HUES64 (cell line): ENCODE results near the gene DNAAF2.
"Not testable (repeated sequence)": the region's sequence is repeated elsewhere in the genome, so short reads cannot be mapped to it uniquely, and the experiment has no call there.

Experiments used
- H3K27ac ChIP-seq: 2 replicates; pipeline ENCODE4 v1.7.0; 2013; ENCODE audit warnings: low read depth, low read length, inconsistent platforms
- H3K27me3 ChIP-seq: 2 replicates; pipeline ENCODE4 v1.6.1; 2013; ENCODE audit warnings: mild to moderate bottlenecking, low read length; ENCODE audit not compliant: insufficient read depth
- H3K36me3 ChIP-seq: 2 replicates; pipeline ENCODE4 v1.6.1; 2013; ENCODE audit warnings: mild to moderate bottlenecking, low read length; ENCODE audit not compliant: insufficient read depth
- H3K4me1 ChIP-seq: 2 replicates; pipeline ENCODE4 v1.6.1; 2013; ENCODE audit warnings: mild to moderate bottlenecking, low read length, moderate library complexity; ENCODE audit not compliant: insufficient read depth
- H3K4me3 ChIP-seq: 2 replicates; pipeline ENCODE4 v1.5.1; 2013; ENCODE audit warnings: mild to moderate bottlenecking, low read length, moderate library complexity
- H3K9ac ChIP-seq: 2 replicates; pipeline ENCODE4 v1.6.1; 2013; ENCODE audit warnings: mild to moderate bottlenecking, low read depth, low read length
- H3K9me3 ChIP-seq: 2 replicates; pipeline ENCODE4 v1.6.1; 2013; ENCODE audit warnings: low read depth, low read length; ENCODE audit not compliant: insufficient read depth
- WGBS: fragments of 150-250, 120-280 bp; methylation state at CpG from one replicate; pipeline ENCODE4 v1.1.7; 2013; ENCODE audit warnings: missing lambda C conversion rate; 5-methylcytosine and 5-hydroxymethylcytosine counted together

DNAAF2 gene

GRCh38 chr14:49619730-49620129 lies 15.3 kb downstream of the DNAAF2 start:
- Histone ChIP-seq H3K27ac (peak overlapping the region; percentile 95), H3K36me3 (peaks cover 48% of the 10 kb centered on the region), H3K27me3 (no peaks in the 10 kb centered on the region), H3K9ac (peak overlapping the region; percentile 95), H3K4me1 (peaks cover 17% of the 10 kb centered on the region), H3K9me3 (no peaks in the 10 kb centered on the region), H3K4me3 (peak overlapping the region; percentile 90)
- 2% methylated on average over 11 of the region's 11 CpGs for WGBS

GRCh38 chr14:49619273-49619672 lies 15.8 kb downstream of the DNAAF2 start:
- peaks cover 17% of the 10 kb centered on the region for H3K4me1 ChIP-seq
- not testable (repeated sequence) for H3K9me3 ChIP-seq, H3K27me3 ChIP-seq, H3K27ac ChIP-seq
- H3K9ac ChIP-seq, result peak overlapping the region; percentile 95
- peaks cover 48% of the 10 kb centered on the region for H3K36me3 ChIP-seq
- 65% methylated on average over 19 of the region's 19 CpGs for WGBS
- H3K4me3 ChIP-seq, result peak overlapping the region; percentile 90

GRCh38 chr14:49617852-49618519 lies 17.1 kb downstream of the DNAAF2 start:
- Histone ChIP-seq H3K27ac (no peak overlapping the region), H3K27me3 (no peaks in the 10 kb centered on the region), H3K4me3 (no peak overlapping the region), H3K9me3 (no peaks in the 10 kb centered on the region), H3K9ac (no peak overlapping the region), H3K4me1 (peaks cover 13% of the 10 kb centered on the region), H3K36me3 (peaks cover 39% of the 10 kb centered on the region)
- 95% methylated on average over 6 of the region's 6 CpGs for WGBS

DNA sequence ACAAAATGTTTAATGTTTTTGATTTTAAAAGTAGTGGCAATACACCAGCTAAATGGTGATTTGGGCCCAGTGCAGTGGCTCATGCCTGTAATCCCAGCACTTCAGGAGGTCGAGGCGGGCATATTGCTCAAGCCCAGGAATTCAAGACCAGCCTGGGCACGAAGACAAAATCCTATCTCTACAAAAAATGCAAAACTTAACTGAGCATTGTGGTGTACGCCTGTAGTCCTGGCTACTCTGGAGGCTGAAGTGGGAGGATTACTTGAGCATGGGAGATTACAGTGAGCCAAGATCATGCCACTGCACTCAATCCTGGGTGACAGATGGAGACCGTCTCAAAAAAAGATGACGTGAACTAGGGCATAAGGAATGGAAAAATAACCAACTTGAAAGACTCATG lies 19.3 kb downstream of the DNAAF2 start:
- 94% methylated on average over 6 of the region's 6 CpGs for WGBS
- no peak overlapping the region for H3K9ac ChIP-seq
- no peaks in the 10 kb centered on the region for H3K27me3 ChIP-seq
- no peak overlapping the region for H3K4me3 ChIP-seq
- no peak overlapping the region for H3K27ac ChIP-seq
- H3K4me1 ChIP-seq, result no peaks in the 10 kb centered on the region
- H3K36me3 ChIP-seq, result peaks cover 30% of the 10 kb centered on the region
- no peaks in the 10 kb centered on the region for H3K9me3 ChIP-seq

DNA sequence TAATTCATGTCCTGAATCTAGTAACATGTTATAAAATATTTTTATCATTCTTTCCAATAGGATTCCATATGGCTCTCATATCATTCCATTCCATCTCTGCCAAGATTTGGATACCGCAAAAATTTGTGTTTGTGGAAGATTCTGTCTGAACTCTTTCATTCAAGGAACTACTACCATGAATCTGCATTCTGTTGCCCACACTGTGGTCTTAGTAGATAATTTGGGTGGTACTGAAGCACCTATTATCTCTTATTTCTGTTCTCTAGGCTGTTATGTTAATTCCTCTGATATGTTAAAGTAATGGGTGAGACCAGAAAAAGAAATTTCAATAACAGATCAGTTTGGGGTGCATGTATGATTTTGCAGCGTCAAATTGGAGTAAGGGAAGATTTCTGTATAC lies 20.8 kb downstream of the DNAAF2 start:
- H3K36me3 ChIP-seq, result peaks cover 29% of the 10 kb centered on the region
- H3K9me3 ChIP-seq, result no peaks in the 10 kb centered on the region
- no peaks in the 10 kb centered on the region for H3K4me1 ChIP-seq
- H3K9ac ChIP-seq, result no peak overlapping the region
- H3K4me3 ChIP-seq, result no peak overlapping the region
- H3K27me3 ChIP-seq, result no peaks in the 10 kb centered on the region
- H3K27ac ChIP-seq, result no peak overlapping the region
- WGBS, result 100% methylated on average over 2 of the region's 2 CpGs

DNA sequence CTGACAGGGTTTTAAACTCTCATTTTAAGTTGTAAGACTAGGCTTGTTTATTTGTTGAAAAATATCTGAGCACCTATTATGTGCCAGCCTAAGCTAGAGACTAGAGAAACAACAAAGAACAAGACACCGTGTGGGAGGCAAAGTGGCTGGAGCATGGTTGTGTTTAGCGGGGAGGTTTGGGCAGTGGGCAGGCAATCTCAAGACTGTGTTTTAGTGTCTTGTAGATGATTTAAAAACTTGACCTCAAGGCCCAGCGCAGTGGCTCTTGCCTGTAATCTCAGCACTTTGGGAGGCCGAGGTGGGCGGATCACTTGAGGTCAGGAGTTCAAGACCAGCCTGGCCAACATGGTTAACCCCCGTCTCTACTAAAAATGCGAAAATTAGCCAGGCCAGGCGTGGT lies 22.4 kb downstream of the DNAAF2 start:
- Histone ChIP-seq H3K27ac (no peak overlapping the region), H3K4me1 (no peaks in the 10 kb centered on the region), H3K9me3 (no peaks in the 10 kb centered on the region), H3K4me3 (no peak overlapping the region), H3K9ac (no peak overlapping the region), H3K27me3 (no peaks in the 10 kb centered on the region), H3K36me3 (peaks cover 24% of the 10 kb centered on the region)
- WGBS, result 94% methylated on average over 8 of the region's 8 CpGs

DNA sequence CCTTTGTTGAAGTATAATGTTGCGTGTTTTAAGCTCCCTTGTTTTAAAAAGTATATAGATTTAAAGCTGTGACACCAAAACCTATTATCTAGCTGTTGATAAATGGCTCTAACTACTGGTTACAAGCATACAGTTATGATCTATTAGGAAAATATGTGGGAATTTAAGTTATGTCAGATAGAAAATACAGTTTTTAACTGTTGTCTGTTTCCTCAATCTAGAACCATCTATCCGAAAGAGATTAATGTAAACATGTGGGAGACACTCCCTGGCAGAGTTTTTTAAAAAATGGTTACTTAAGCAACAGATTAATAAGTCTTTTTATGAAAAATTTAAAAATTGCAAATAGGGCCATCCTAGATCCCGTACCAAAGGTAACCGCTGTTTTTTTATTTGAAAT lies 22.8 kb downstream of the DNAAF2 start:
- no peak overlapping the region for H3K9ac ChIP-seq
- H3K4me1 ChIP-seq, result no peaks in the 10 kb centered on the region
- peaks cover 24% of the 10 kb centered on the region for H3K36me3 ChIP-seq
- no peaks in the 10 kb centered on the region for H3K9me3 ChIP-seq
- 93% methylated on average over 3 of the region's 4 CpGs for WGBS
- no peaks in the 10 kb centered on the region for H3K27me3 ChIP-seq
- H3K4me3 ChIP-seq, result no peak overlapping the region
- H3K27ac ChIP-seq, result no peak overlapping the region

- 91% methylated on average over 6 of the region's 6 CpGs for WGBS
Measured at GRCh38 chr14:49607583-49607982, 27.5 kb downstream of the DNAAF2 start.

DNA sequence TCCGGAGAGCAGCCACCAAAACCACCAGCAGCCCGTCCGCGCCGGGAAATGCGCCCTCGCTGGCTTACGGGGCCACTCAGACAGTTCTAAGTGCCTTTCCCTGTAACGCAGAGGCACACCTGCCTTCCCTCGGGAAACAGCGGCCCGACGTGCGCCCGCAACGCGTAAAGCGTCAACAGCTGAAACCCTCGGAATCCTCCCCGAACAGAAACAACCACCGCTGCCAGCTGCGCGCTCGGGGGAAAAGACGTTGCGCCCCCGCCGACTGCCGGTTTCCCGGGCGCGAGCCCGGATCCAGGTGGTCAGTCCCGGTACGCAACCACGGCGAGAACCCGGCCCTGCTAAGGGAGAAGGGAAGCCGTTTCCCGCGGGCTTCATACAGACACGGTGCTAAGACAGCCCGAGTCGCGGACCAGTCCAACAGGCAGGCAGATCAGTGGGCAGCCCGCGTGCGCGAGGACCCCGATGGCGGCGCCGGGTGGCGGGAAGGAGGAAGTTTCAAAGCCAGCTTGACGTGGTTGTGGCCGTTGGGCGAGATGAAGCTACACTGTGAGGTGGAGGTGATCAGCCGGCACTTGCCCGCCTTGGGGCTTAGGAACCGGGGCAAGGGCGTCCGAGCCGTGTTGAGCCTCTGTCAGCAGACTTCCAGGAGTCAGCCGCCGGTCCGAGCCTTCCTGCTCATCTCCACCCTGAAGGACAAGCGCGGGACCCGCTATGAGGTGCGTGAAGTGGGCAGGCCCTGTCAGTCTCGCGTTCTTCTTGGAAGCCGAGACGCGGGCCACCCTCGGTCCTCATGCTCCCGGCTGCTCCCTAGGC lies 36.4 kb downstream of the DNAAF2 start, which contains the start of gene LRR1:
TSS of gene LRR1 (plus strand) at position 456 of the 816 bp plus-strand sequence. CDS start at position 537, 81 bp downstream.
- Histone ChIP-seq H3K36me3 (peaks cover 16% of the 10 kb centered on the region), H3K4me3 (peak within 1 kb of the TSS; percentile 69), H3K4me1 (no peaks in the 10 kb centered on the region), H3K9ac (peak within 1 kb of the TSS; percentile 93), H3K9me3 (no peaks in the 10 kb centered on the region), H3K27ac (peak within 1 kb of the TSS; percentile 95), H3K27me3 (peaks cover 2% of the 10 kb centered on the region; the same call in 1 of the 2 replicates)
- under 1% methylated on average over 77 of the region's 77 CpGs for WGBS

More at GRCh38 chr14:49607583-49607982, 27.5 kb downstream of the DNAAF2 start:
- Histone ChIP-seq H3K36me3 (peaks cover 47% of the 10 kb centered on the region), H3K9me3 (no peaks in the 10 kb centered on the region), H3K9ac (no peak overlapping the region), H3K4me3 (no peak overlapping the region), H3K4me1 (no peaks in the 10 kb centered on the region), H3K27ac (no peak overlapping the region), H3K27me3 (no peaks in the 10 kb centered on the region)

GRCh38 chr14:49598189-49598484 lies 36.9 kb downstream of the DNAAF2 start:
- 0% methylated on average over 15 of the region's 15 CpGs for WGBS

DNA sequence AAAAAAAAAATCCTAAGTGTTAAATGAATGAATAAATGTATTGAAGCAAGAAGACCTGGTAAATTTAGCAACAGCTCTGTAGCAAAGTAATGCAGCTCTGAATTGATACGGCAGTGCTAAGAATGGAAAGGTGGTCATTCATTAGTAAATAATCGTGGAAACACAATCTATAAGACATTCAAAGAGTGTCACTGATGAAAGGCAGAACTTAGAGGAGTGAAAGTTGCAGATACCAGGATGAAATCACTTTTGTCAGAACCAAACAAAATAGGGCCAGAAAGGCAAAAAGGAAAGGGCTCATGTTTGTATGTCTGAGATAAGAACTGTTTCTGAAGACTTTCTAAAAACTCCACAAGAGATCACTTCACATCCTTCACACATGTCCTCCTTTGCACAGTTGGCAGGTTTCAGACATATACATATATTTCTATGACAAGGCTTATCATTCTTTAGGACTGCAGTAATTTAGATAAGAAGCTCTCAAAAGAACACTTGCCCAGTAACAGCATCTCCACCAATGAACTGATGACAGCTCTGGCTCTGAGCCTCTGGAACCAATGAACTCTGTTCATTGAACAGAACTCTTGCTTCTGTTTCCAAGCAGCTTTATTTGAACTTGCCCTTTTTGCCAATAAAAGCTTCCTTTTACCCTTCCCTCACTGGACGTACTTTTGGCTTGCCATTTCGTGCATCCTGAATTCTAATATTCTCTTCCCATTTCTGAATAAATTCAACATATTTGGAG lies 40.5 kb downstream of the DNAAF2 start:
- H3K27ac ChIP-seq, result no peak overlapping the region
- no peaks in the 10 kb centered on the region for H3K9me3 ChIP-seq
- peaks cover 2% of the 10 kb centered on the region; the same call in 1 of the 2 replicates for H3K27me3 ChIP-seq
- no peaks in the 10 kb centered on the region for H3K36me3 ChIP-seq
- H3K4me1 ChIP-seq, result no peaks in the 10 kb centered on the region
- H3K4me3 ChIP-seq, result no peak overlapping the region
- WGBS, result 95% methylated on average over 4 of the region's 4 CpGs
- H3K9ac ChIP-seq, result no peak overlapping the region

More at GRCh38 chr14:49598189-49598484, 36.9 kb downstream of the DNAAF2 start:
- H3K4me3 ChIP-seq, result peak overlapping the region; percentile 69
- H3K9ac ChIP-seq, result peak overlapping the region; percentile 93
- H3K9me3 ChIP-seq, result no peaks in the 10 kb centered on the region
- peaks cover 2% of the 10 kb centered on the region; the same call in 1 of the 2 replicates for H3K27me3 ChIP-seq
- peak overlapping the region; percentile 95 for H3K27ac ChIP-seq
- H3K36me3 ChIP-seq, result peaks cover 13% of the 10 kb centered on the region
- no peaks in the 10 kb centered on the region for H3K4me1 ChIP-seq
